OCI-M2 (cell line): Measurements from ENCODE around the gene ULK2.
"Not testable (repeated sequence)": the region's sequence is repeated elsewhere in the genome, so short reads cannot be mapped to it uniquely, and the experiment has no call there.

ENCODE experiments used
- DNase-seq: peaks from one replicate; lab custom pipeline; 2025; ENCODE audit not compliant: unreplicated experiment; lab: John Stamatoyannopoulos, UW

ULK2 gene

GRCh38 chr17:19867079-19867328, 732 bp downstream of the ULK2 start:
- DNase-seq: no peak

GRCh38 chr17:19865021-19865420, 2.7 kb downstream of the ULK2 start:
- DNase-seq: no peak

GRCh38 chr17:19860647-19861177, 7.0 kb downstream of the ULK2 start:
- not testable (repeated sequence) for DNase-seq

GRCh38 chr17:19857640-19858039, 10.1 kb downstream of the ULK2 start:
- no peak for DNase-seq

GRCh38 chr17:19833914-19834313, 33.8 kb downstream of the ULK2 start:
- no peak for DNase-seq

- no peak for DNase-seq
These were observed 37.7 kb downstream of the ULK2 start for GRCh38 chr17:19830061-19830460.

GRCh38 chr17:19812407-19812806, 55.3 kb downstream of the ULK2 start:
- no peak for DNase-seq

GRCh38 chr17:19805006-19805405, 62.7 kb downstream of the ULK2 start:
- no peak for DNase-seq

GRCh38 chr17:19800571-19800970, 67.2 kb downstream of the ULK2 start:
- no peak for DNase-seq

GRCh38 chr17:19799796-19800195, 67.9 kb downstream of the ULK2 start:
- no peak for DNase-seq

GRCh38 chr17:19796457-19796856, 71.3 kb downstream of the ULK2 start:
- no peak for DNase-seq

- no peak for DNase-seq
These were observed 75.7 kb downstream of the ULK2 start for GRCh38 chr17:19791918-19792550.

GRCh38 chr17:19787733-19788357, 79.9 kb downstream of the ULK2 start:
- no peak for DNase-seq

- no peak for DNase-seq
These were observed 81.9 kb downstream of the ULK2 start for GRCh38 chr17:19785854-19786253.

GRCh38 chr17:19781488-19782458, 86.0 kb downstream of the ULK2 start:
- no peak for DNase-seq

- no peak for DNase-seq
These were observed 86.9 kb downstream of the ULK2 start for GRCh38 chr17:19780846-19781245.

GRCh38 chr17:19773534-19773933, 94.2 kb downstream of the ULK2 start:
- DNase-seq: no peak

- no peak for DNase-seq
These were observed 95.6 kb downstream of the ULK2 start for GRCh38 chr17:19771971-19772630.

GRCh38 chr17:19770985-19771735, 96.6 kb downstream of the ULK2 start:
- no peak for DNase-seq

- DNase-seq: no peak
These were observed 97.6 kb downstream of the ULK2 start for GRCh38 chr17:19769946-19770652.
